ENCODE data around the gene CDH23. TPM values are rescaled to one million over a fixed set of nuclear protein-coding genes. Genes with fewer than 3 reads are reported as not detected.

Gene CDH23
- total RNA-seq, 2 donors from 2014 or later = 8.1 to 9.0 TPM

- peaks cover 4% of the 10 kb centered on the region for H3K36me3 Mint-ChIP-seq (ENCODE audit: low read depth)
- no peak for ATAC-seq
- peaks cover 3% of the 10 kb centered on the region for H3K4me1 Mint-ChIP-seq
- H3K9me3 ChIP-seq (ENCODE audit: control insufficient read depth, low read length, poor library complexity, severe bottlenecking) = no peaks in the 10 kb centered on the region
- no peak overlapping the region for H3K27ac Mint-ChIP-seq
- peaks cover 43% of the 10 kb centered on the region for H3K27me3 Mint-ChIP-seq
- no peak for DNase-seq
- no peak overlapping the region for H3K4me3 Mint-ChIP-seq
Measured at GRCh38 chr10:71436268-71437125, 39.8 kb downstream of the CDH23 start.

- peaks cover 2% of the 10 kb centered on the region for H3K36me3 Mint-ChIP-seq (ENCODE audit: low read depth)
- no peaks in the 10 kb centered on the region for H3K9me3 ChIP-seq (ENCODE audit: control insufficient read depth, low read length, poor library complexity, severe bottlenecking)
- peaks cover 3% of the 10 kb centered on the region for H3K4me1 Mint-ChIP-seq
- DNase-seq (no peak), ATAC-seq (no peak)
- H3K27me3 Mint-ChIP-seq = peaks cover 34% of the 10 kb centered on the region
- no peak overlapping the region for H3K27ac Mint-ChIP-seq
- H3K4me3 Mint-ChIP-seq = no peak overlapping the region
Measured at GRCh38 chr10:71437537-71438092, 40.9 kb downstream of the CDH23 start.

GRCh38 chr10:71438761-71439160 is 42.0 kb downstream of the CDH23 start:
- ATAC-seq (no peak), DNase-seq (no peak)
- H3K9me3 ChIP-seq (ENCODE audit: control insufficient read depth, low read length, poor library complexity, severe bottlenecking) = no peaks in the 10 kb centered on the region
- Mint-ChIP-seq H3K4me1 (peaks cover 3% of the 10 kb centered on the region), H3K4me3 (no peak overlapping the region), H3K36me3 (ENCODE audit: low read depth) (peaks cover 2% of the 10 kb centered on the region), H3K27ac (no peak overlapping the region), H3K27me3 (peaks cover 23% of the 10 kb centered on the region)

- peaks cover 3% of the 10 kb centered on the region for H3K4me1 Mint-ChIP-seq
- H3K27ac Mint-ChIP-seq = no peak overlapping the region
- peaks cover 21% of the 10 kb centered on the region for H3K27me3 Mint-ChIP-seq
- no peak overlapping the region for H3K4me3 Mint-ChIP-seq
- H3K9me3 ChIP-seq (ENCODE audit: control insufficient read depth, low read length, poor library complexity, severe bottlenecking) = no peaks in the 10 kb centered on the region
- ATAC-seq (no peak), DNase-seq (no peak)
- H3K36me3 Mint-ChIP-seq (ENCODE audit: low read depth) = no peaks in the 10 kb centered on the region
Measured at GRCh38 chr10:71439670-71440425, 43.1 kb downstream of the CDH23 start.

- H3K4me1 Mint-ChIP-seq = no peaks in the 10 kb centered on the region
- H3K9me3 ChIP-seq (ENCODE audit: control insufficient read depth, low read length, poor library complexity, severe bottlenecking) = no peaks in the 10 kb centered on the region
- H3K27ac Mint-ChIP-seq = no peak overlapping the region
- peaks cover 16% of the 10 kb centered on the region for H3K27me3 Mint-ChIP-seq
- no peak for DNase-seq
- ATAC-seq = no peak
- no peak overlapping the region for H3K4me3 Mint-ChIP-seq
- H3K36me3 Mint-ChIP-seq (ENCODE audit: low read depth) = no peaks in the 10 kb centered on the region
Measured at GRCh38 chr10:71440506-71441035, 43.9 kb downstream of the CDH23 start.

GRCh38 chr10:71442000-71442399 is 45.3 kb downstream of the CDH23 start:
- Mint-ChIP-seq H3K36me3 (ENCODE audit: low read depth) (no peaks in the 10 kb centered on the region), H3K27ac (peak overlapping the region; percentile 16), H3K27me3 (peaks cover 11% of the 10 kb centered on the region), H3K4me3 (no peak overlapping the region), H3K4me1 (no peaks in the 10 kb centered on the region)
- H3K9me3 ChIP-seq (ENCODE audit: control insufficient read depth, low read length, poor library complexity, severe bottlenecking) = no peaks in the 10 kb centered on the region
- DNase-seq (no peak), ATAC-seq (no peak)

- H3K9me3 ChIP-seq (ENCODE audit: control insufficient read depth, low read length, poor library complexity, severe bottlenecking) = no peaks in the 10 kb centered on the region
- Mint-ChIP-seq H3K36me3 (ENCODE audit: low read depth) (no peaks in the 10 kb centered on the region), H3K4me1 (no peaks in the 10 kb centered on the region), H3K27ac (no peak overlapping the region), H3K4me3 (no peak overlapping the region), H3K27me3 (peaks cover 11% of the 10 kb centered on the region)
- no peak for DNase-seq
- ATAC-seq = no peak
Measured at GRCh38 chr10:71442859-71443570, 46.3 kb downstream of the CDH23 start.

GRCh38 chr10:71443676-71444075 is 47.0 kb downstream of the CDH23 start:
- Mint-ChIP-seq H3K27me3 (peaks cover 11% of the 10 kb centered on the region), H3K36me3 (ENCODE audit: low read depth) (no peaks in the 10 kb centered on the region)

GRCh38 chr10:71444284-71445054 is 47.7 kb downstream of the CDH23 start:
- DNase-seq = no peak
- H3K36me3 Mint-ChIP-seq (ENCODE audit: low read depth) = no peaks in the 10 kb centered on the region
- H3K4me1 Mint-ChIP-seq = no peaks in the 10 kb centered on the region
- no peak overlapping the region for H3K4me3 Mint-ChIP-seq
- H3K27me3 Mint-ChIP-seq = peaks cover 11% of the 10 kb centered on the region
- no peak for ATAC-seq
- no peaks in the 10 kb centered on the region for H3K9me3 ChIP-seq (ENCODE audit: control insufficient read depth, low read length, poor library complexity, severe bottlenecking)
- no peak overlapping the region for H3K27ac Mint-ChIP-seq

More at GRCh38 chr10:71443676-71444075, 47.0 kb downstream of the CDH23 start:
- H3K4me1 Mint-ChIP-seq = no peaks in the 10 kb centered on the region
- H3K4me3 Mint-ChIP-seq = no peak overlapping the region
- no peak for ATAC-seq
- H3K27ac Mint-ChIP-seq = no peak overlapping the region
- no peaks in the 10 kb centered on the region for H3K9me3 ChIP-seq (ENCODE audit: control insufficient read depth, low read length, poor library complexity, severe bottlenecking)
- DNase-seq = no peak

GRCh38 chr10:71447676-71448075 is 51.0 kb downstream of the CDH23 start:
- no peak for ATAC-seq
- Mint-ChIP-seq H3K4me1 (no peaks in the 10 kb centered on the region), H3K4me3 (no peak overlapping the region), H3K27me3 (peaks cover 4% of the 10 kb centered on the region), H3K27ac (no peak overlapping the region), H3K36me3 (ENCODE audit: low read depth) (no peaks in the 10 kb centered on the region)
- no peaks in the 10 kb centered on the region for H3K9me3 ChIP-seq (ENCODE audit: control insufficient read depth, low read length, poor library complexity, severe bottlenecking)
- no peak for DNase-seq

GRCh38 chr10:71448146-71448545 is 51.4 kb downstream of the CDH23 start:
- Mint-ChIP-seq H3K36me3 (ENCODE audit: low read depth) (no peaks in the 10 kb centered on the region), H3K4me1 (no peaks in the 10 kb centered on the region), H3K27me3 (peaks cover 8% of the 10 kb centered on the region), H3K27ac (no peak overlapping the region), H3K4me3 (no peak overlapping the region)
- no peaks in the 10 kb centered on the region for H3K9me3 ChIP-seq (ENCODE audit: control insufficient read depth, low read length, poor library complexity, severe bottlenecking)
- no peak for DNase-seq
- no peak for ATAC-seq

- ATAC-seq = no peak
- no peaks in the 10 kb centered on the region for H3K36me3 Mint-ChIP-seq (ENCODE audit: low read depth)
- H3K9me3 ChIP-seq (ENCODE audit: control insufficient read depth, low read length, poor library complexity, severe bottlenecking) = no peaks in the 10 kb centered on the region
- H3K27me3 Mint-ChIP-seq = peaks cover 14% of the 10 kb centered on the region
- H3K4me1 Mint-ChIP-seq = no peaks in the 10 kb centered on the region
- DNase-seq = no peak
- H3K4me3 Mint-ChIP-seq = no peak overlapping the region
- H3K27ac Mint-ChIP-seq = no peak overlapping the region
Measured at GRCh38 chr10:71449026-71449425, 52.3 kb downstream of the CDH23 start.

Data from T-helper 17 cell (primary cell).